Ascending aorta (tissue), 2 donors: Measurements from ENCODE around the gene BRAF. TPM values are rescaled to one million over a fixed set of nuclear protein-coding genes. Genes with fewer than 3 reads are reported as not detected.

ENCODE experiments used
- DNase-seq, 2 donors: peaks; one replicate each; pipeline ENCODE4 v3.0.0-alpha.2; 2019; ENCODE audit warnings: low spot score in 2 of 2
- H3K27ac ChIP-seq, 2 donors: fragments of 200-600 bp; sonication (generic); one replicate each; pipeline ENCODE4 v1.5.1; 2016 to 2017; ENCODE audit warnings: mild to moderate bottlenecking in 1 of 2
- H3K27me3 ChIP-seq: fragments of 200-600 bp; sonication (generic); one replicate; pipeline ENCODE4 v1.5.1; 2017
- H3K36me3 ChIP-seq, 2 donors: fragments of 200-600 bp; sonication (generic); one replicate each; pipeline ENCODE4 v1.5.1; 2016
- H3K4me1 ChIP-seq, 2 donors: fragments of 200-600 bp; sonication (generic); one replicate each; pipeline ENCODE4 v1.5.1; 2016 to 2017; ENCODE audit warnings: mild to moderate bottlenecking in 1 of 2
- H3K4me3 ChIP-seq, 2 donors: fragments of 200-600 bp; sonication (generic); one replicate each; pipeline ENCODE4 v1.5.1; 2016 to 2017; ENCODE audit warnings: mild to moderate bottlenecking in 1 of 2
- H3K9me3 ChIP-seq, 2 donors: fragments of 200-600 bp; sonication (generic); one replicate each; pipeline ENCODE4 v1.5.1; 2016
- intact Hi-C: fragments of 100-400 bp; cut with DNase I; formaldehyde crosslinking; loops from one replicate; pipeline ENCODE4 v1.15.1; 2023
- total RNA-seq: library from RNA; depleted of rRNA; stranded (reverse); fragments of >200 nt; gene quantifications from one replicate; pipeline ENCODE4 v1.1.0, GENCODE V29; 2016
- TF ChIP-seq, protein P1 (sequence below), 3 experiments: fragments of 200-600 bp in 2 of 3; fragments of 450-650 bp in 1 of 3; sonication (generic) in 2 of 3; IDR thresholded peaks; one replicate each; pipeline ENCODE4 v1.5.1; 2016 to 2019; ENCODE audit warnings: antibody characterized with exemption in 3 of 3, mild to moderate bottlenecking in 1 of 3, moderate library complexity in 1 of 3

The BRAF gene
- total RNA-seq, 1 donor from 2014 or later, result 14.2 TPM

GRCh38 chr7:140923358-140924006, 1.2 kb downstream of the BRAF start:
- TF ChIP-seq, protein P1, sequence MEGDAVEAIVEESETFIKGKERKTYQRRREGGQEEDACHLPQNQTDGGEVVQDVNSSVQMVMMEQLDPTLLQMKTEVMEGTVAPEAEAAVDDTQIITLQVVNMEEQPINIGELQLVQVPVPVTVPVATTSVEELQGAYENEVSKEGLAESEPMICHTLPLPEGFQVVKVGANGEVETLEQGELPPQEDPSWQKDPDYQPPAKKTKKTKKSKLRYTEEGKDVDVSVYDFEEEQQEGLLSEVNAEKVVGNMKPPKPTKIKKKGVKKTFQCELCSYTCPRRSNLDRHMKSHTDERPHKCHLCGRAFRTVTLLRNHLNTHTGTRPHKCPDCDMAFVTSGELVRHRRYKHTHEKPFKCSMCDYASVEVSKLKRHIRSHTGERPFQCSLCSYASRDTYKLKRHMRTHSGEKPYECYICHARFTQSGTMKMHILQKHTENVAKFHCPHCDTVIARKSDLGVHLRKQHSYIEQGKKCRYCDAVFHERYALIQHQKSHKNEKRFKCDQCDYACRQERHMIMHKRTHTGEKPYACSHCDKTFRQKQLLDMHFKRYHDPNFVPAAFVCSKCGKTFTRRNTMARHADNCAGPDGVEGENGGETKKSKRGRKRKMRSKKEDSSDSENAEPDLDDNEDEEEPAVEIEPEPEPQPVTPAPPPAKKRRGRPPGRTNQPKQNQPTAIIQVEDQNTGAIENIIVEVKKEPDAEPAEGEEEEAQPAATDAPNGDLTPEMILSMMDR (IDR thresholded peaks at IDR 0.05), result no peak

DNA sequence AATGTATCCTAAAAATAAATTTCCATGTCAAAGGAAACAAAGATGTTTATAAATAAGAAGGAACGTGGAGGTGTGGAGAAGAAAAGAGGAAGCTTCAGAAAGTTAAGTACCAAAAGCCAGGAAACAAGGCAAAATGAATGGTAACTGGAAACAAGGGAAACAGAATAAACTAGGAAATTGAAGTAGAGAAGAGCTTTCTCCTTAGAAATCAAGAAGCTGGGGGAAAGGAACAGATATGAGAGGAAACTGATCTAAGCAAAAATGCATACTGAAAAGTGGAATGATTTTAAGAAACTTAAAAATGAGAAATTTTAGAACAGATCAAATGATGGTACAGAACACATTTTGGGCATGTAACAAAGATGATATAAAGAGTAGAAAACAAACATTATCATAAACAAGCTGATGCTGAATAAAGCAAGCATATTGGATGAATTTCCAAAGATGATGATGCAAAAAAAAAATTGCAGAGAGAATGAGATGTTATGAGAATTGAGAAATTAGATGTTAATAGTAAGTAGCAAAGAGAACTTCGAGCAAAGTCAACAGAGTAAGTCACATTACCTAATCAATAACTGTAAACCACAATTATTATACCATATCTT, 1.9 kb downstream of the BRAF start:
- Histone ChIP-seq H3K27me3 (no peaks in the 10 kb centered on the region), H3K27ac (peak overlapping the region; percentile 19 to 100), H3K9me3 (no peaks in the 10 kb centered on the region), H3K4me1 (peaks cover 6 to 11% of the 10 kb centered on the region in 2 donors), H3K36me3 (no peaks in the 10 kb centered on the region), H3K4me3 (peak overlapping the region in 1 of 2 donors; percentile 100)
- DNase-seq, result no peak
- TF ChIP-seq, protein P1 (IDR thresholded peaks at IDR 0.05), result no peak
- intact Hi-C loops, result loop anchor here (5.0 to 10.0 kb wide), 3 partner anchors 46 to 746 kb away; partner anchors contain the start of genes KDM7A and SLC37A3

More at GRCh38 chr7:140923358-140924006, 1.2 kb downstream of the BRAF start:
- peak overlapping the region; percentile 100 for H3K27ac ChIP-seq
- DNase-seq, result no peak
- H3K4me3 ChIP-seq, result peak overlapping the region; percentile 95 to 100
- H3K4me1 ChIP-seq, result peaks cover 6 to 11% of the 10 kb centered on the region in 2 donors
- no peaks in the 10 kb centered on the region for H3K9me3 ChIP-seq
- H3K36me3 ChIP-seq, result no peaks in the 10 kb centered on the region
- intact Hi-C loops, result loop anchor here (1.0 to 10.0 kb wide), 6 partner anchors 46 to 746 kb away; partner anchors contain the start of genes KDM7A, MKRN1, NDUFB2 and SLC37A3
- H3K27me3 ChIP-seq, result no peaks in the 10 kb centered on the region

- no peaks in the 10 kb centered on the region for H3K9me3 ChIP-seq
- H3K4me3 ChIP-seq, result no peak overlapping the region
- no peaks in the 10 kb centered on the region for H3K36me3 ChIP-seq
- peaks cover 5 to 6% of the 10 kb centered on the region in 2 donors for H3K4me1 ChIP-seq
- H3K27ac ChIP-seq, result no peak overlapping the region
- TF ChIP-seq, protein P1 (IDR thresholded peaks at IDR 0.05), result no peak
- intact Hi-C loops, result loop anchor here (5.0 to 10.0 kb wide), 3 partner anchors 43 to 743 kb away; partner anchors contain the start of genes KDM7A and SLC37A3
- no peak for DNase-seq
- H3K27me3 ChIP-seq, result no peaks in the 10 kb centered on the region
These were observed 4.0 kb downstream of the BRAF start for GRCh38 chr7:140920745-140921144.

GRCh38 chr7:140918236-140918635, 6.5 kb downstream of the BRAF start:
- DNase-seq, result no peak
- TF ChIP-seq, protein P1 (IDR thresholded peaks at IDR 0.05), result no peak
- intact Hi-C loops, result no loop called here
- Histone ChIP-seq H3K27ac (no peak overlapping the region), H3K27me3 (no peaks in the 10 kb centered on the region), H3K36me3 (no peaks in the 10 kb centered on the region), H3K4me1 (peaks cover 0 to 6% of the 10 kb centered on the region in 2 donors), H3K9me3 (no peaks in the 10 kb centered on the region), H3K4me3 (no peak overlapping the region)

DNA sequence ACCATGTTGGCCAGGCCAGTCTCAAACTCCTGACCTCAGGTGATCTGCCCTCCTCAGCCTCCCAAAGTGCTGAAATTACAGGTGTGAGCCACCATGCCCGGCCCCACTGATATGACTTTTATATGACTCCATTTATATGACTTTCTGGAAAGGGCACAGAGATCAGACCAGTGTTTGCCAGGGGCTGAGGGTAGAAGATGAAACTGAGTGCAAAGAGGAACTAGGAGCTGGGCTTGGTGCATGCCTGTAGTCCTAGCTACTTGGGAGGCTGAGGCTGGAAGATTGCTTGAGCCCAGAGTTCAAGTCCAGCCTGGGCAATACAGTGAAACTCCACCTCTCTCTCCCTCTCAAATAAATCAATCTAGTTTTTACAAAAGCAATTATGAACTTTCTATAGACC, 7.5 kb downstream of the BRAF start:
- TF ChIP-seq, protein P1 (IDR thresholded peaks at IDR 0.05), result no peak
- H3K36me3 ChIP-seq, result no peaks in the 10 kb centered on the region
- H3K4me3 ChIP-seq, result no peak overlapping the region
- intact Hi-C loops, result no loop called here
- H3K27ac ChIP-seq, result no peak overlapping the region
- H3K27me3 ChIP-seq, result no peaks in the 10 kb centered on the region
- H3K9me3 ChIP-seq, result no peaks in the 10 kb centered on the region
- DNase-seq, result no peak
- H3K4me1 ChIP-seq, result no peaks in the 10 kb centered on the region
